Endothelial cell (in vitro differentiated cells): ENCODE measurements around the gene ACVR1B. TPM values are rescaled to one million over a fixed set of nuclear protein-coding genes. Genes with fewer than 3 reads are reported as not detected.

Source experiments
- DNase-seq: peaks from one replicate; pipeline ENCODE4 v3.0.0; 2021; ENCODE audit warnings: low spot score
- H3K27ac Mint-ChIP-seq: one replicate; pipeline ENCODE4 v1.8.0; 2021; ENCODE audit warnings: mixed read lengths, inconsistent platforms; ENCODE audit not compliant: unreplicated experiment
- H3K27me3 Mint-ChIP-seq: one replicate; pipeline ENCODE4 v1.8.0; 2021; ENCODE audit warnings: mild to moderate bottlenecking, moderate library complexity, mixed read lengths, inconsistent platforms; ENCODE audit not compliant: unreplicated experiment
- H3K36me3 Mint-ChIP-seq: one replicate; pipeline ENCODE4 v1.8.0; 2021; ENCODE audit warnings: mild to moderate bottlenecking, low read depth, mixed read lengths, inconsistent platforms; ENCODE audit not compliant: unreplicated experiment
- H3K4me1 Mint-ChIP-seq: one replicate; pipeline ENCODE4 v1.8.0; 2021; ENCODE audit warnings: mild to moderate bottlenecking, mixed read lengths, inconsistent platforms; ENCODE audit not compliant: unreplicated experiment
- H3K4me3 Mint-ChIP-seq: one replicate; pipeline ENCODE4 v1.8.0; 2021; ENCODE audit warnings: mild to moderate bottlenecking, mixed read lengths, inconsistent platforms; ENCODE audit not compliant: unreplicated experiment
- H3K9me3 Mint-ChIP-seq: one replicate; pipeline ENCODE4 v1.8.0; 2021; ENCODE audit warnings: mixed read lengths, inconsistent platforms; ENCODE audit not compliant: unreplicated experiment
- long read RNA-seq: library from polyadenylated mRNA; unstranded; transcript quantifications from one replicate; pipeline ENCODE4 v2.0.0, GENCODE V29; 2020; ENCODE audit not compliant: unreplicated experiment
- total RNA-seq: library from RNA; stranded (reverse); fragmentation: NEBNext Ultra II Directional; extraction: Animal tissue kit (Norgen Biotek cat#: 25700); gene quantifications from one replicate; pipeline ENCODE4 v1.2.1, GENCODE V29; 2021; ENCODE audit not compliant: unreplicated experiment
- TF ChIP-seq, protein P1 (sequence below): fragments of 200-600 bp; sonication (generic); IDR thresholded peaks from one replicate; pipeline ENCODE4 v1.5.0; 2021; ENCODE audit warnings: antibody characterized with exemption; ENCODE audit not compliant: unreplicated experiment

Gene ACVR1B
- 30.5 TPM for total RNA-seq
- long read RNA-seq, partial matches to known transcripts, result 0 of 3 reads
- long read RNA-seq, other reads (novel, unspliced or antisense), result 3 of 3 reads

DNA sequence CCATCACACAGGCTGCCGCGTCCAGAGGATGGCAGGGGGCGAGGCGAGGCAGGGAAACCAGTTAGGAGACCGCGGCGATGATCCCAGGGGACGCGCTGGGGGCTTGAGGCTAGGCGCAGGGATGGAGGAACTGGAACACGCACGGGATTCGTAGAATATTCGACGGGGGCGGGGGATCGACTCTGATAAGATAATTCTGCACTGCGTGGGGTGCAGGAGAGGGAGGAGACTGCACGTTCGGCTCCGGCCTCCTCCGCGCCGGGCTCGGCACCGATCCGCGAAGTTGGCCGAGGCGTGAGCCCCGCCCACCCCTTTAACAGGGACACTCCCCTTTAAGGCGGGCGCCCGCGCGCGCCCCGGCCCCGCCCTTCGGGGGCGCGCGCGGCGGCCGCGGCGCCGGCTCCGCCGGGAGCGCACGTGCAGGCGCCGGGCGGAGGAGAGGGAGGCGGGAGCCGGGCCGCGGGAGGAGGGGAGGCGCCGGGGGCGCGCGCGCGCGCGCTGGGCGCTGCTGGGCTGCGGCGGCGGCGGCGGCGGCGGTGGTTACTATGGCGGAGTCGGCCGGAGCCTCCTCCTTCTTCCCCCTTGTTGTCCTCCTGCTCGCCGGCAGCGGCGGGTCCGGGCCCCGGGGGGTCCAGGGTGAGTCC is at the start of gene ACVR1B:
TSS of gene ACVR1B (plus strand) at position 501 of the 644 bp plus-strand sequence. CDS start at position 546, 45 bp downstream.
- Mint-ChIP-seq H3K4me1 (peaks cover 28% of the 10 kb centered on the region), H3K9me3 (no peaks in the 10 kb centered on the region), H3K27ac (peak within 1 kb of the TSS; percentile 32), H3K36me3 (peaks cover 16% of the 10 kb centered on the region), H3K4me3 (peak within 1 kb of the TSS; percentile 96), H3K27me3 (peaks cover 6% of the 10 kb centered on the region)
- DNase-seq, result peak; percentile 85
- TF ChIP-seq, protein P1, sequence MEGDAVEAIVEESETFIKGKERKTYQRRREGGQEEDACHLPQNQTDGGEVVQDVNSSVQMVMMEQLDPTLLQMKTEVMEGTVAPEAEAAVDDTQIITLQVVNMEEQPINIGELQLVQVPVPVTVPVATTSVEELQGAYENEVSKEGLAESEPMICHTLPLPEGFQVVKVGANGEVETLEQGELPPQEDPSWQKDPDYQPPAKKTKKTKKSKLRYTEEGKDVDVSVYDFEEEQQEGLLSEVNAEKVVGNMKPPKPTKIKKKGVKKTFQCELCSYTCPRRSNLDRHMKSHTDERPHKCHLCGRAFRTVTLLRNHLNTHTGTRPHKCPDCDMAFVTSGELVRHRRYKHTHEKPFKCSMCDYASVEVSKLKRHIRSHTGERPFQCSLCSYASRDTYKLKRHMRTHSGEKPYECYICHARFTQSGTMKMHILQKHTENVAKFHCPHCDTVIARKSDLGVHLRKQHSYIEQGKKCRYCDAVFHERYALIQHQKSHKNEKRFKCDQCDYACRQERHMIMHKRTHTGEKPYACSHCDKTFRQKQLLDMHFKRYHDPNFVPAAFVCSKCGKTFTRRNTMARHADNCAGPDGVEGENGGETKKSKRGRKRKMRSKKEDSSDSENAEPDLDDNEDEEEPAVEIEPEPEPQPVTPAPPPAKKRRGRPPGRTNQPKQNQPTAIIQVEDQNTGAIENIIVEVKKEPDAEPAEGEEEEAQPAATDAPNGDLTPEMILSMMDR, result no peak

DNA sequence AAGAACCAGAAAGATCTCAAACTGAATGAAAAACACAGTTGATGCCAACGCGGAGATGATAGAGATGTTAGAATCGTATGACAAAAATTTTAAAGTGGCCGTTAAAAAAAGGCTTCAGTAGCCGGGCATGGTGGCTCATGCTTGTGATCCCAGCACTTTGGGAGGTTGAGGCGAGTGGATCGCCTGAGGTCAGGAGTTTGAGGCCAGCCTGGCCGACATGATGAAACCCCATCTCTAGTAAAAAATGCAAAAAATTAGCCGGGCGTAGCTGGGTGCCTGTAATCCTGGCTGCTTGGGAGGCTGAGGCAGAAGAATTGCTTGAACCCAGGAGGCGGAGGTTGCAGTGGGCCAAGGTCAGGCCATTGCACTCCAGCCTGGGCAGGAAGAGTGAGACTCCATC is 49.6 kb upstream of the ACVR1B start:
- no peaks in the 10 kb centered on the region for H3K36me3 Mint-ChIP-seq
- H3K27me3 Mint-ChIP-seq, result peaks cover 6% of the 10 kb centered on the region
- peaks cover 59% of the 10 kb centered on the region for H3K4me1 Mint-ChIP-seq
- H3K27ac Mint-ChIP-seq, result peak overlapping the region; percentile 86
- DNase-seq, result no peak
- TF ChIP-seq, protein P1, result no peak
- no peak overlapping the region for H3K4me3 Mint-ChIP-seq
- H3K9me3 Mint-ChIP-seq, result no peaks in the 10 kb centered on the region

DNA sequence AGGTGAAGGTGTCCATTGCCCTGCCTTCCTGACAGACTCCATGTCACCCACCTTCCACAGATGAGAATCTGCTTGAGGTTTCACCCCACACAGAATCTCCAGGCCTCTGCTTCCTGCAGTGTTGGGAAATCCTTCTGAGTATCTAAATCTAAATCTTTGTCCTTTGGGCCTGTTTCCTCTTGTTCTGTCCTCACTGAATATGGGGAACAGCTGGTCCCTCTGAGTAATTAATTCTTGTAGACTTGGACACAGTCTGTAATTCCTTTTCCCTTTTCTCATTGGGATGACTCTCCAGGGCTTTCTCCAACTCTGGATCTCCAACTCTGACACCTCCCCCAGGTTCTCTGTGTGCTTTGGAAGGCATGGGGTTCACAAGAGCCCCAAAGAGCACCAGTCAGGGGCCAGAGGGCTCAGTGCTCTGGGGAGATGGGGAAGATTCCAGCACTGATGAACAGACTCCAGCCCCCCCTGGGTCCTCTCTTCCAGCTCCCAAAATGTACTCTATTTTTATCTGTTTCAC is 46.5 kb upstream of the ACVR1B start:
- TF ChIP-seq, protein P1, result no peak
- Mint-ChIP-seq H3K9me3 (no peaks in the 10 kb centered on the region), H3K4me1 (peaks cover 57% of the 10 kb centered on the region), H3K27ac (peak overlapping the region; percentile 88), H3K4me3 (peak overlapping the region; percentile 73), H3K36me3 (peaks cover 5% of the 10 kb centered on the region), H3K27me3 (peaks cover 14% of the 10 kb centered on the region)
- DNase-seq, result no peak

DNA sequence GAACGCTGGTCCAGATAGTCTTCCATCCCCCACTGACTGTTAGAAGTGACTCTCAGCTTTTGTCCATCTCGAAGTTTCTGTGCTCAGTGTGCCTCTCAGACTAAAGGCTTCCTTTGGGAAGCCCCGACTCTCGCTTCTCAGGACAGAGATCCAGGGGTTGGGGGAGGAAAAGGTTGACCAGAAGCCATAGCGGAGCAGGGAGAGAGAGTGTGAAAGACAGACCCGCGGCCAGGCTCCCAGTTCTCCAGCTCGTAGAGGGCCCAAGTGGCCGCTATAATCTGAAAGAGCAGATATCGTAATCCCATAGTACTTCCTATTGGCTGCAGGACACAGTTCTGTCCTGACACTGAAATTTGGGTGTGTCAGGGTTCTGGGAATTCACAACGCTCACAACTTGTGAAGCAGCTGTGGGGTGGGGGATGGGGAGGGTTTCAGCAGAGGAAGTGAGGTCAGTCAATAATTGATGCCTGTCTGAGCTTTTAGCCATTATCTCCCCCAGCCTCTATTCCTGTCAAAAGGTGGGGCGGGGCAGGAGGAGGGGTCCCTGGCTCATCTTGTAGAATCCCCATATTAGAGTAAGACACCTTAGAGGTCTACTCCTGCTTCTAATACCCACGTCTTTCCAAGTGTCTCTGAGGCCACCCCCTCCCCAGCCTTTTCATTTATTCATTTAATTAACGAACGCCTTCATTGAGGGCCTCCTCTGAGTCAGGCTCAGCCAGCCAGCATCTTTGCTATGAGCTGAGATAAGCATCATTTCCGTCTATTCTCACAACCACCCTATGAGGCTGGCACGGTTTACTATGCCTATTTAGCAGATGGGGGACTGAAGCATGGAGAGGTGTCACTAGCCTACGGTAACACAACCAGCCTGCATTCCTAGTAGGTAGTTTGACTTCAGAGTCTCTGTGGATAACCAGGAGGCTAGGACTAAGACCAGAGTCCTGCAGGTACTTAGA is 45.7 kb upstream of the ACVR1B start:
- peaks cover 62% of the 10 kb centered on the region for H3K4me1 Mint-ChIP-seq
- TF ChIP-seq, protein P1, result no peak
- no peaks in the 10 kb centered on the region for H3K9me3 Mint-ChIP-seq
- H3K27me3 Mint-ChIP-seq, result peaks cover 14% of the 10 kb centered on the region
- peaks cover 5% of the 10 kb centered on the region for H3K36me3 Mint-ChIP-seq
- DNase-seq, result no peak
- H3K4me3 Mint-ChIP-seq, result peak overlapping the region; percentile 76
- H3K27ac Mint-ChIP-seq, result peak overlapping the region; percentile 88
